Karpas-422 (cell line): ENCODE results near the gene WDR89. TPM values are rescaled to one million over a fixed set of nuclear protein-coding genes. Genes with fewer than 3 reads are reported as not detected.

Source experiments
- DNase-seq: peaks from one replicate; pipeline ENCODE4 v3.0.0-alpha.2; 2015
- H2AFZ ChIP-seq: fragments of 200-600 bp; sonication (generic); 2 replicates; pipeline ENCODE4 v1.6.1; 2014; ENCODE audit warnings: antibody characterized with exemption, low read length, mixed read lengths
- H3K27ac ChIP-seq: fragments of 200-600 bp; sonication (generic); 2 replicates; pipeline ENCODE4 v1.5.1; 2014; ENCODE audit warnings: mild to moderate bottlenecking, low read length, moderate library complexity
- H3K27me3 ChIP-seq: fragments of 200-600 bp; sonication (generic); 2 replicates; pipeline ENCODE4 v1.6.1; 2014; ENCODE audit warnings: low read length, mixed read lengths
- H3K36me3 ChIP-seq: fragments of 200-600 bp; sonication (generic); 2 replicates; pipeline ENCODE4 v1.6.1; 2014; ENCODE audit warnings: low read length, mixed read lengths; ENCODE audit not compliant: insufficient read depth
- H3K4me1 ChIP-seq: fragments of 200-600 bp; sonication (generic); 2 replicates; pipeline ENCODE4 v1.6.1; 2014; ENCODE audit warnings: mild to moderate bottlenecking, low read length, mixed read lengths
- H3K4me2 ChIP-seq: fragments of 200-600 bp; sonication (generic); 2 replicates; pipeline ENCODE4 v1.6.1; 2014; ENCODE audit warnings: low read length, low read depth, mild to moderate bottlenecking; ENCODE audit not compliant: poor library complexity, severe bottlenecking
- H3K4me3 ChIP-seq: fragments of 200-600 bp; sonication (generic); 2 replicates; pipeline ENCODE4 v1.5.1; 2014; ENCODE audit warnings: mild to moderate bottlenecking, antibody characterized with exemption, low read length, mixed read lengths
- H3K79me2 ChIP-seq: fragments of 200-600 bp; sonication (generic); 2 replicates; pipeline ENCODE4 v1.6.1; 2014; ENCODE audit warnings: mild to moderate bottlenecking, low read length, mixed read lengths
- H3K9ac ChIP-seq: fragments of 200-600 bp; sonication (generic); 2 replicates; pipeline ENCODE4 v1.6.0; 2014; ENCODE audit warnings: low read length
- H3K9me2 ChIP-seq: fragments of 200-600 bp; sonication (generic), shearing (Covaris generic); replicated peaks from 2 replicates; pipeline ENCODE4 v1.6.0; 2014; ENCODE audit warnings: mild to moderate bottlenecking, low read length, moderate library complexity; ENCODE audit not compliant: insufficient read depth
- H3K9me3 ChIP-seq: fragments of 300-700, 200-600 bp; sonication (generic); 2 replicates; pipeline ENCODE4 v1.6.1; 2014; ENCODE audit warnings: low read length, mixed read lengths
- H4K20me1 ChIP-seq: fragments of 200-600 bp; sonication (generic); 2 replicates; pipeline ENCODE4 v1.6.1; 2014; ENCODE audit warnings: mild to moderate bottlenecking, antibody characterized with exemption, low read length, low read depth; ENCODE audit not compliant: insufficient read depth
- total RNA-seq: library from RNA; depleted of rRNA; stranded (reverse); fragments of >200 nt; shearing (Covaris generic); gene quantifications from 2 replicates; pipeline ENCODE4 v1.2.3, GENCODE V29; 2014; ENCODE audit warnings: low replicate concordance

Gene WDR89
- total RNA-seq, 1 experiment from 2014 or later = 34.4 TPM

- H3K27ac ChIP-seq = no peak overlapping the region
- H3K4me2 ChIP-seq = no peak overlapping the region
- no peaks in the 10 kb centered on the region for H4K20me1 ChIP-seq
- DNase-seq = no peak
- H3K36me3 ChIP-seq = peaks cover 29% of the 10 kb centered on the region; the same call in 1 of the 2 replicates
- H3K9ac ChIP-seq = no peak overlapping the region
- H3K4me1 ChIP-seq = no peaks in the 10 kb centered on the region
- no peaks in the 10 kb centered on the region for H3K9me2 ChIP-seq
- no peak overlapping the region for H2AFZ ChIP-seq
- H3K9me3 ChIP-seq = no peaks in the 10 kb centered on the region
- H3K27me3 ChIP-seq = no peaks in the 10 kb centered on the region
- peaks cover 12% of the 10 kb centered on the region for H3K79me2 ChIP-seq
- no peak overlapping the region for H3K4me3 ChIP-seq
Measured at GRCh38 chr14:63676615-63677014, 34.9 kb upstream of the WDR89 start.

GRCh38 chr14:63673886-63674497 is 32.3 kb upstream of the WDR89 start:
- H2AFZ ChIP-seq = no peak overlapping the region
- H3K27ac ChIP-seq = no peak overlapping the region

DNA sequence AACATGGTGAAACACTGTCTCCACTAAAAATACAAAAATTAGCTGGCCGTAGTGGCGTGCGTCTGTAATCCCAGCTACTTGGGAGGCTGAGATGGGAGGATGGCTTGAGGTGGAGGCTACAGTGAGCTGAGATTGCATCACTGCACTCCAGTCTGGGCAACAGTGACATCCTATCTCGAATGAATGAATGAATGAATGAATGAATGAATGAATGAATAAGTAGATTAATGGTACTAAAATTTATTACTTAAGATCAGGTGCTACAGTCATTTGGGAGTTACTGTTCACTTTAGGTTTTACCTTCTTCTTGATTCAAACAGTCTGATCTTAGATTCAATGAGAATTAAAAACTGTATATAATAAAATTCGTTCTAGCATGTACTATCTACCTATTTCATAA is 31.6 kb upstream of the WDR89 start:
- Histone ChIP-seq H2AFZ (no peak overlapping the region), H3K9me2 (no peaks in the 10 kb centered on the region), H4K20me1 (no peaks in the 10 kb centered on the region), H3K4me3 (no peak overlapping the region), H3K79me2 (no peaks in the 10 kb centered on the region), H3K36me3 (peaks cover 17% of the 10 kb centered on the region; the same call in 1 of the 2 replicates), H3K9ac (no peak overlapping the region), H3K9me3 (no peaks in the 10 kb centered on the region), H3K27me3 (no peaks in the 10 kb centered on the region), H3K4me2 (no peak overlapping the region), H3K4me1 (no peaks in the 10 kb centered on the region), H3K27ac (no peak overlapping the region)
- DNase-seq = no peak

More at GRCh38 chr14:63673886-63674497, 32.3 kb upstream of the WDR89 start:
- no peak for DNase-seq
- Histone ChIP-seq H3K27me3 (no peaks in the 10 kb centered on the region), H4K20me1 (no peaks in the 10 kb centered on the region), H3K4me1 (no peaks in the 10 kb centered on the region), H3K9me3 (no peaks in the 10 kb centered on the region), H3K79me2 (no peaks in the 10 kb centered on the region), H3K9me2 (no peaks in the 10 kb centered on the region), H3K36me3 (peaks cover 17% of the 10 kb centered on the region; the same call in 1 of the 2 replicates), H3K4me2 (no peak overlapping the region), H3K4me3 (no peak overlapping the region), H3K9ac (no peak overlapping the region)

DNA sequence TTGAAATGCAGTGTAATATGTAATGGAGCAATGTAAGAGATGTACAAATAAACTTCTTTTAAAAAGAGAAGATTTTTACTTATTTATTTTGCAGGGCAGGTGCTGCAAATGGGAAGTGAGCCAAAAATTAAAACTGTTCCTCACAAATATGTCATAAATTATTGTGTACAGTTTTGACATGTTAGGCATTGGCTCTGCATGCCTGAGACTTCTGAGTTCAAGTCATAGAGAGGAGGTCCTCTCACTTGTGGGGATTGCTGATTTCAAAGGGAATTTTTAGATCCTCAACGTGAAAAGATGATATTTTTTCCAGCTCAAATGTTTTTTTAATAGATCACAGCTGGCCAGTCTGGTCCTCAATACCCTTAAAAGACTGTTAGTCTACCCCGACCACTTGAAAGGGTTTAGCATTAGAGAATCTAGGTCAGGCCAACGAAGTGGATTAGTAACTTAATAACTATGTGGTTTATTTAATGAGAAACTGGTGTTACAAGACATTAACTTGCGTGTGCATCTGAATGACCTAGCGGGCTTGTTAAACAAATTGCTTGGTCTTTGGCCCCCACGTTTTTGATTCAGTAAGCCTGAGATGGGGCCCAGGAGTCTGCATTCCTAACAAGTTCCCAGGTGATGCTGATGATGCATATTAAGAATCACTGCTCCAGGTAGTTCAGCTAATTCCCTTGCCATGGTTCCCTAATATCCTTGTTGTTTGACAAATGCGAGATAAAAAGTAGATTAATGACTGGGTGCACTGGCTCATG is 30.9 kb upstream of the WDR89 start:
- DNase-seq = no peak
- Histone ChIP-seq H3K4me1 (no peaks in the 10 kb centered on the region), H3K4me2 (no peak overlapping the region), H3K9me2 (no peaks in the 10 kb centered on the region), H3K27me3 (no peaks in the 10 kb centered on the region), H3K36me3 (peaks cover 12% of the 10 kb centered on the region; the same call in 1 of the 2 replicates), H3K79me2 (no peaks in the 10 kb centered on the region), H3K4me3 (no peak overlapping the region), H3K9ac (no peak overlapping the region), H2AFZ (no peak overlapping the region), H3K27ac (0 out of 2 replicates have a peak overlapping the region, but pooled peaks have one; percentile 23), H4K20me1 (no peaks in the 10 kb centered on the region), H3K9me3 (no peaks in the 10 kb centered on the region)

- no peaks in the 10 kb centered on the region for H3K4me1 ChIP-seq
- peaks cover 9% of the 10 kb centered on the region; the same call in 1 of the 2 replicates for H3K36me3 ChIP-seq
- H3K9me2 ChIP-seq = no peaks in the 10 kb centered on the region
- no peak for DNase-seq
- H3K4me3 ChIP-seq = no peak overlapping the region
- no peaks in the 10 kb centered on the region for H3K27me3 ChIP-seq
- no peaks in the 10 kb centered on the region for H4K20me1 ChIP-seq
- H3K4me2 ChIP-seq = no peak overlapping the region
- no peaks in the 10 kb centered on the region for H3K79me2 ChIP-seq
- H2AFZ ChIP-seq = no peak overlapping the region
- H3K9ac ChIP-seq = no peak overlapping the region
- 0 out of 2 replicates have a peak overlapping the region, but pooled peaks have one; percentile 23 for H3K27ac ChIP-seq
- H3K9me3 ChIP-seq = no peaks in the 10 kb centered on the region
Measured at GRCh38 chr14:63671987-63672386, 30.3 kb upstream of the WDR89 start.

DNA sequence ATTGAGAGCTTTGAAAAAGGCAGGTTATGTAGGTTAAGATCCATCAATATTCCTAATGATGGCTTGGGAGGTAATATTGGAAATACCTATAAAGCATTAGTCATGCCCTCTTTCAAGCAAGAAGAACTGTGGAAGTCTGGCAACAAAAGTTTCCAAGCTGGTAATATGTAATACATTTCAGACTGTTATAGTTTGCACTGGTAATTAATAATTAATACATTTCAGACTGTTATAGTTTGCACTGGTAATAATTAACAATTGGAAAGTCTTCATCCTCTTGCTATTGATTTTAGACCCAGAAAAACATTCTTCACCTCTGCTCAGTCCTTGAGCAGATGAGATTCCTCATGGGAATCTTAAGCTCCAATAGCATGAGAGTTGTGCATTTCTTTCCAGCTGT is 29.0 kb upstream of the WDR89 start:
- Histone ChIP-seq H3K4me2 (no peak overlapping the region), H3K27ac (no peak overlapping the region), H3K4me1 (no peaks in the 10 kb centered on the region), H4K20me1 (no peaks in the 10 kb centered on the region), H3K4me3 (no peak overlapping the region), H3K79me2 (no peaks in the 10 kb centered on the region), H3K27me3 (no peaks in the 10 kb centered on the region), H3K36me3 (peaks cover 4% of the 10 kb centered on the region; the same call in 1 of the 2 replicates), H3K9me2 (no peaks in the 10 kb centered on the region), H2AFZ (no peak overlapping the region), H3K9me3 (no peaks in the 10 kb centered on the region), H3K9ac (no peak overlapping the region)
- no peak for DNase-seq

- H3K4me1 ChIP-seq = no peaks in the 10 kb centered on the region
- H3K4me2 ChIP-seq = no peak overlapping the region
- H3K36me3 ChIP-seq = no peaks in the 10 kb centered on the region
- H3K79me2 ChIP-seq = no peaks in the 10 kb centered on the region
- no peak for DNase-seq
- H3K27me3 ChIP-seq = no peaks in the 10 kb centered on the region
- H4K20me1 ChIP-seq = no peaks in the 10 kb centered on the region
- H2AFZ ChIP-seq = no peak overlapping the region
- H3K9ac ChIP-seq = no peak overlapping the region
- H3K9me3 ChIP-seq = no peaks in the 10 kb centered on the region
- no peaks in the 10 kb centered on the region for H3K9me2 ChIP-seq
- H3K27ac ChIP-seq = no peak overlapping the region
- no peak overlapping the region for H3K4me3 ChIP-seq
Measured at GRCh38 chr14:63666335-63666734, 24.7 kb upstream of the WDR89 start.
